Cardiac muscle cell (in vitro differentiated cells and primary cell): ENCODE measurements around the gene MX2. TPM values are rescaled to one million over a fixed set of nuclear protein-coding genes. Genes with fewer than 3 reads are reported as not detected.

Source experiments
- DNase-seq, 2 donors: peaks; one replicate each; pipeline versions ENCODE4 v3.0.0 to v3.0.0-alpha.2; 2010 to 2017; ENCODE audit warnings: low read depth in 1 of 2, low spot score in 1 of 2
- H3K27ac ChIP-seq: fragments of 200-600 bp; sonication (generic); 2 replicates; pipeline ENCODE4 v1.5.1; 2016
- H3K27me3 ChIP-seq: fragments of 200-600 bp; sonication (generic); 2 replicates; pipeline ENCODE4 v1.6.0; 2016; ENCODE audit warnings: control low read depth
- H3K36me3 ChIP-seq: fragments of 200-600 bp; sonication (generic); 2 replicates; pipeline ENCODE4 v1.5.1; 2016; ENCODE audit warnings: control low read depth
- H3K4me1 ChIP-seq: fragments of 200-600 bp; sonication (generic); 2 replicates; pipeline ENCODE4 v1.8.1; 2017; ENCODE audit warnings: low read depth, mild to moderate bottlenecking, mixed run types
- H3K4me3 ChIP-seq: fragments of 200-600 bp; sonication (generic); 2 replicates; pipeline ENCODE4 v1.5.1; 2016; ENCODE audit warnings: mild to moderate bottlenecking
- H3K9me3 ChIP-seq: fragments of 200-600 bp; sonication (generic); 2 replicates; pipeline ENCODE4 v1.5.1; 2017; ENCODE audit warnings: low read depth, mild to moderate bottlenecking, control low read depth
- polyA plus RNA-seq: library from polyadenylated mRNA; unstranded; fragments of >200 nt; fragmentation: Nextera tagmentation; extraction: Ambion mirVana; gene quantifications from 2 replicates; pipeline ENCODE4 v1.2.1, GENCODE V29; 2016
- total RNA-seq: library from RNA; depleted of rRNA; stranded (reverse); fragments of >200 nt; gene quantifications from 2 replicates; pipeline ENCODE4 v1.2.3, GENCODE V29; 2016
- TF ChIP-seq, protein P1 (sequence below): IDR thresholded peaks from 2 replicates; pipeline ENCODE4 v1.5.1; 2012; ENCODE audit warnings: low read depth, mild to moderate bottlenecking, low read length

The MX2 gene
- total and polyA plus RNA-seq, 2 experiments from 2014 or later, result 0.28 to 2.3 TPM

- H3K27ac ChIP-seq, result no peak overlapping the region
These were observed 17.7 kb upstream of the MX2 start for GRCh38 chr21:41344146-41344545.

GRCh38 chr21:41345356-41345755 lies 16.5 kb upstream of the MX2 start:
- peaks cover 3% of the 10 kb centered on the region for H3K9me3 ChIP-seq
- H3K27ac ChIP-seq, result no peak overlapping the region
- DNase-seq, result no peak
- H3K27me3 ChIP-seq, result peaks cover 3% of the 10 kb centered on the region
- no peaks in the 10 kb centered on the region for H3K36me3 ChIP-seq
- H3K4me1 ChIP-seq, result no peaks in the 10 kb centered on the region
- TF ChIP-seq, protein P1, sequence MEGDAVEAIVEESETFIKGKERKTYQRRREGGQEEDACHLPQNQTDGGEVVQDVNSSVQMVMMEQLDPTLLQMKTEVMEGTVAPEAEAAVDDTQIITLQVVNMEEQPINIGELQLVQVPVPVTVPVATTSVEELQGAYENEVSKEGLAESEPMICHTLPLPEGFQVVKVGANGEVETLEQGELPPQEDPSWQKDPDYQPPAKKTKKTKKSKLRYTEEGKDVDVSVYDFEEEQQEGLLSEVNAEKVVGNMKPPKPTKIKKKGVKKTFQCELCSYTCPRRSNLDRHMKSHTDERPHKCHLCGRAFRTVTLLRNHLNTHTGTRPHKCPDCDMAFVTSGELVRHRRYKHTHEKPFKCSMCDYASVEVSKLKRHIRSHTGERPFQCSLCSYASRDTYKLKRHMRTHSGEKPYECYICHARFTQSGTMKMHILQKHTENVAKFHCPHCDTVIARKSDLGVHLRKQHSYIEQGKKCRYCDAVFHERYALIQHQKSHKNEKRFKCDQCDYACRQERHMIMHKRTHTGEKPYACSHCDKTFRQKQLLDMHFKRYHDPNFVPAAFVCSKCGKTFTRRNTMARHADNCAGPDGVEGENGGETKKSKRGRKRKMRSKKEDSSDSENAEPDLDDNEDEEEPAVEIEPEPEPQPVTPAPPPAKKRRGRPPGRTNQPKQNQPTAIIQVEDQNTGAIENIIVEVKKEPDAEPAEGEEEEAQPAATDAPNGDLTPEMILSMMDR, result no peak
- H3K4me3 ChIP-seq, result no peak overlapping the region

More at GRCh38 chr21:41344146-41344545, 17.7 kb upstream of the MX2 start:
- no peaks in the 10 kb centered on the region for H3K4me1 ChIP-seq
- TF ChIP-seq, protein P1, result no peak
- DNase-seq, result no peak
- no peak overlapping the region for H3K4me3 ChIP-seq
- peaks cover 3% of the 10 kb centered on the region for H3K27me3 ChIP-seq
- peaks cover 3% of the 10 kb centered on the region for H3K9me3 ChIP-seq
- no peaks in the 10 kb centered on the region for H3K36me3 ChIP-seq

DNA sequence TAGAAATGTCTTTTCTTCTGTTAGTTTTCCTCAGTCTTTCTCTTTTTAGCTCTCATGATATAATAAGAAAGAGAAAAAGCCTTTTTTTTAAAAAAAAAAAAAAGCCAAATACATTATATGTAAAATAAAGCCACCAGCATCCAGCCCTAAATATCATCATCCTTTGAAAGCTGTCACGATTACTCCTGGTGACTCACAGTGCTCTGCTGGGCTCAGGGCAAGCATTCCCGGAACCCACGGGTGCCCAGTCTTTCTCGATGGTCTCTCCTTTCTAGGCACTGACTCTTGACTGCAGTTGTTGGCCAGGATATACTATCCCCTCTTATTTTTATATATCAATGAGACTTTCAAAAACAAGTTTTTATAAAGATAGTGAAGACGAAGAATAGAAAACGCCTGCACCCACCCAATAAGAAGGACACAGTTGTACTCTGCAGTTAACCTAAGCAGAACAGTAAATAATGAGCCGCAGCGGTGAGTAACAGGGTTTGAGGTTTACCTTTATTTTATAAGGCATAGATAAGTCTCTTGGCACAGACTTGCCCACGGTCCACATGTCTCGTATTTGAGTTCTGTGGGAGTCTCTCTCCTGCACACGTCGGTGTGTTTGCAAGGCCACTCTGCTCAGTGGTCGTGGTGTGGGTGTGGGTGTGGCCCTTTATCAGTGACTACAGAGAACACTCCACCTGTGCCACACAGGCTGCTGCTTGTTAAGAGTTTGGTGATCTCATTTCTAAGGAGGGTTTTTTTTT lies 15.7 kb upstream of the MX2 start:
- TF ChIP-seq, protein P1, result no peak
- DNase-seq, result no peak
- H3K27me3 ChIP-seq, result peaks cover 3% of the 10 kb centered on the region
- H3K27ac ChIP-seq, result no peak overlapping the region
- H3K36me3 ChIP-seq, result no peaks in the 10 kb centered on the region
- no peaks in the 10 kb centered on the region for H3K4me1 ChIP-seq
- peaks cover 3% of the 10 kb centered on the region for H3K9me3 ChIP-seq
- H3K4me3 ChIP-seq, result no peak overlapping the region

GRCh38 chr21:41346758-41347157 lies 15.1 kb upstream of the MX2 start:
- Histone ChIP-seq H3K4me1 (no peaks in the 10 kb centered on the region), H3K4me3 (no peak overlapping the region), H3K36me3 (no peaks in the 10 kb centered on the region), H3K27me3 (peaks cover 3% of the 10 kb centered on the region), H3K9me3 (peaks cover under 1% of the 10 kb centered on the region), H3K27ac (no peak overlapping the region)
- TF ChIP-seq, protein P1, result no peak
- no peak for DNase-seq

- no peaks in the 10 kb centered on the region for H3K9me3 ChIP-seq
- no peaks in the 10 kb centered on the region for H3K36me3 ChIP-seq
- TF ChIP-seq, protein P1, result no peak
These were observed 13.4 kb upstream of the MX2 start for GRCh38 chr21:41348434-41348833.

More at GRCh38 chr21:41348434-41348833, 13.4 kb upstream of the MX2 start:
- H3K4me1 ChIP-seq, result no peaks in the 10 kb centered on the region
- no peak for DNase-seq
- no peak overlapping the region for H3K27ac ChIP-seq
- peaks cover 3% of the 10 kb centered on the region for H3K27me3 ChIP-seq
- H3K4me3 ChIP-seq, result no peak overlapping the region
